Activated CD4-positive, alpha-beta T cell treated with anti-CD3 and anti-CD28 coated beads, Interleukin-10, Interleukin-2, amounts not matched to agents 100 ng/mL and 50 ng/mL, durations not matched to agents 16 hours and 8 hours (primary cell): ENCODE measurements around the gene PTGDS.

ENCODE experiments used
- DNase-seq: peaks from one replicate; pipeline ENCODE4 v3.0.0-alpha.2; 2020

The PTGDS gene

GRCh38 chr9:136992819-136993369, 15.6 kb downstream of the PTGDS start:
- DNase-seq: no peak

DNA sequence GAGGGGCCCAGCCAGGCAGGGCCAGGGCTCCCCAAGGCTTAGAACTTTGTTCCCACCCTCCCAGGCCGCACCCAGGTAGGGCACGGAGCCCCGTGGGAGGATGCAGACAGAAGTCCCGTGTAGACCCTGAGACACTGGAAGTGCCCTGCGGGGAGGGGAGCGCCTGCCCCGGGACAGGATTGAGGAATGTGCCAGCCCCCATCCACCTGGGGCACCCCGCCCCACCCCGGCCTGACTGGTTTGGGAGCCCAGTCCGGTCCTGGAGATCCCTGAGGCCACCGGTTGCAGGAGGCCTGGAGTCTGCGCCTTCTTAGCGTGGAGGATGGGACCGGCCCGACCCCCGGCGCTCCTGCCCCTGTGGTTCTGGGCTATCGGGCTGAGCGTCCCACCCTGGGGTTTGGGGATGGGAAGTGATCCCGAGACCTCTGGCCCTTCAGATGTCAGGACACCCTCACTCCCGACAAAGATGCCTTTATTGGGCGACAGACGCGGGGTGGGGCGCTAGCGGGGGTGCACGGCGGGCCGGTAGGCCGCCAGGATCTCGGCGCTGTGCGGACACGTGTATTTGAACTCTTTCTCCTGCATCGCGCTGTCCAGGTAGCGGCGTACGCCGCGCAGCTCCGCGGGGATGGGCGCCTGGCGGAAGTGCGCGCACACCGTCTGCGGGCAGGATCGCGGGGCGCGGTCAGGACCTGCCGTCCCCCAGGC, 17.0 kb downstream of the PTGDS start:
- DNase-seq: no peak

- no peak for DNase-seq
Observed at GRCh38 chr9:136994888-136995230, 17.6 kb downstream of the PTGDS start.

- no peak for DNase-seq
Observed at GRCh38 chr9:136995362-136995761, 18.1 kb downstream of the PTGDS start.

DNA sequence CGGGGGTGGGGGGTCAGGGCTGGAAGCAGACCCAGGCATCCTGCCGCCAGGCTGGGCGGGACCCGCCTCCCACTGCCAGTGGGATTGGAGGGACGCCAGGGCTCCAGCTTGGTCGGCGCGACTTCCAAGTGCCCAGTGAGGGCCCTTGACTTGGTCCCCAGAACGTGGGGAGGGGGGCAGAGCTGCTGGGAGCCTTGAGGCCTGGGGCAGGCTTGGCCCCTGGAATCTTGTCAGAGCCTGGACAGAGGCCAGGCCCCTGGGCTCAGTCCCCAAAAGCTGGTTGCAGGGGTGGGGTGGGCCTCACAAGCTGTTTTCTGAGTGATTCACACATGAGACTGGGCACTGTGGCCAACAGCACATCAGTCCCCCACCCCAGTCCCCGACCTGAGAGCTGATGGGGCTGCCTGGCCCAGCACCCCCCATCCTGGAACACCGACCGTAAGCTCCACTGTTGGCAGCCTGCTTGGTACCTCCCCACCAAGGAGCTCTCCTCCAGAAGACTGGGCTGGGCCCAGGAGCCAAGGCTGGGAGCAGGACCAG, 18.5 kb downstream of the PTGDS start:
- DNase-seq: no peak

- peak; percentile 34 for DNase-seq
Observed at GRCh38 chr9:136996361-136997292, 19.3 kb downstream of the PTGDS start, which contains the start of gene CLIC3. TSS of gene CLIC3 (minus strand) at chr9:136996568. CDS start at chr9:136996543, 25 bp downstream.

- DNase-seq: no peak
Observed at GRCh38 chr9:136997371-136997770, 20.1 kb downstream of the PTGDS start.

- DNase-seq: peak; percentile 33
Observed at GRCh38 chr9:136997830-136998234, 20.5 kb downstream of the PTGDS start.

GRCh38 chr9:137000177-137000930, 23.1 kb downstream of the PTGDS start:
- DNase-seq: peak; percentile 73

GRCh38 chr9:137001857-137002645, 24.7 kb downstream of the PTGDS start:
- no peak for DNase-seq

- DNase-seq: no peak
Observed at GRCh38 chr9:137002646-137003041, 25.3 kb downstream of the PTGDS start.

- peak; percentile 26 for DNase-seq
Observed at GRCh38 chr9:137004285-137004684, 27.0 kb downstream of the PTGDS start.

DNA sequence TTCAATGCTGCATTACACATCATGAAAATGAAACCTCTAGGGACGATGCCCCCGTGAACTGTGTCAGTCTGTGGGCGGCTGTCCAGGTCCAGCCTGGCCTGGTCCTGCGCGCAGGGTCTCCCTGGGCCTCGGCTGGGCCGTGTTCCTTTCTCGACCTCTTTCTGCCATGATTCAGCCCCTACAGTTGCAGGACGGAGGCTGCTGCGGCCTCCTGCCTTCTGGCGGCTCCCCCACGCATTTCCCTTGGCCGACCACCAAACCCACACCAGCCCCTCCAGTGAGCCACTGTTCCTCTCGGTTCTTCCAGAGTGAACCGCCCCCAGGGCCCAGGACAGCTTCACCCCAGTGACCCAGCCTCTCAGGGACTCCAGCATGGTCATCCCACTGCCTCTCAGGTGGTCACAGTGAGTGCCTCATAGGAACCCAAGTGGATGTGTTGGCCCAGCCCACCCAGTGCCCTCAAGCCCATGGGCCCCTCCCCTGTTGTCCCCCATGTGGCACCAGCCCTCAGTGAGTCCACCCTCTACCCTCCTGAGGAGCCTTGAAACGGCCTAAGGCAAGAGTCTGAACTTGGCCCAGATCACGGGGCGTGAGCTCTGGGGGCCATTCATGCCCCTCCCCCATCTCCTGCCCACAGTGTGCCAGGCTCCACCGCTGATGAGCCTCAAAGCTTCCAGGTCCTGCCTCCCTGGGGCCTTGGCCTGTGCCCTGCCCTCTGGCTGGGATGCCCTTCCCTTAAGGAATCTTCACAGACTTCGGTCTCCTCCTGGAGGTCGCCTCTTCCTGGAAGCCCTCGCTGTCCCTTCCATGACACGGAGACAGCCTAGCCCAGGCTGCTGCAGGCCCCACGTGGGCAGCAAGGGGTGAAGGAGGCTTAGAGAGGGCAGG, 29.1 kb downstream of the PTGDS start:
- DNase-seq: no peak

DNA sequence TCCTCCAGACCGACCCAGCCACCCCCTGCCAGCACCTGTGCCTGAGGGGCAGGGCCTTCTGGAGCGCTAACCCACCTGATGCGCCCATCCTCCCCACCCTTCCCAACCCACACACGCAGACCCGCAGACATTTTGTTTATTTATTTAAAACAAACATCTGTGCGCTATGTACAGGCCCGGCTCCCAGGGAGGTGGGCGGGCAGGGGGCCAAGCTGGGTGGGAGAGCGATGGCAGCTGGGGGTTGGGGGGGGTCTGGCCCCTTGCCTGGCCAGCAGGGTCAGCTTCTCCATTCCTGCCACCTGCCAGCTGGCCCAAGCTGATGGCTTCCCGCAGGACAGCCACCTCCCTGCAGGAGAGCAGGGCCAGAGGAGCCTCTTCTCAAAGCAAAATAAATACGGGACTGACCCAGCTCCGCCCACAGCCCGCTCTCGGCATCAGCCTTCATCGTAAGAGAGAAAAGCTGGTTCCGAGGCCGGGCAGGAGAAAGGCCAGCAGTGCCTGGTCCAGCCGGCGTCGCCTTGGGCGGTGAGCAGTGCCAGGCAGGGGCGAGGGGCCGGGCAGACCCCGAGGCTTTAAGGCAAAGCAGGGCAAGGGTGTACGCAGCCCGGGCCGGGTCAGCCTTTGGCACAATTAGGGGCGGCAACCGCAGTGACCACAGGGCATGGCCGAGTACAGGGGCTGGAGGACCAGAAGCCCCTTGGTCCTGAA, 30.0 kb downstream of the PTGDS start:
- no peak for DNase-seq

GRCh38 chr9:137007816-137008270, 30.5 kb downstream of the PTGDS start:
- no peak for DNase-seq

GRCh38 chr9:137008312-137008711, 31.0 kb downstream of the PTGDS start:
- no peak for DNase-seq

GRCh38 chr9:137009217-137009616, 31.9 kb downstream of the PTGDS start:
- no peak for DNase-seq

DNA sequence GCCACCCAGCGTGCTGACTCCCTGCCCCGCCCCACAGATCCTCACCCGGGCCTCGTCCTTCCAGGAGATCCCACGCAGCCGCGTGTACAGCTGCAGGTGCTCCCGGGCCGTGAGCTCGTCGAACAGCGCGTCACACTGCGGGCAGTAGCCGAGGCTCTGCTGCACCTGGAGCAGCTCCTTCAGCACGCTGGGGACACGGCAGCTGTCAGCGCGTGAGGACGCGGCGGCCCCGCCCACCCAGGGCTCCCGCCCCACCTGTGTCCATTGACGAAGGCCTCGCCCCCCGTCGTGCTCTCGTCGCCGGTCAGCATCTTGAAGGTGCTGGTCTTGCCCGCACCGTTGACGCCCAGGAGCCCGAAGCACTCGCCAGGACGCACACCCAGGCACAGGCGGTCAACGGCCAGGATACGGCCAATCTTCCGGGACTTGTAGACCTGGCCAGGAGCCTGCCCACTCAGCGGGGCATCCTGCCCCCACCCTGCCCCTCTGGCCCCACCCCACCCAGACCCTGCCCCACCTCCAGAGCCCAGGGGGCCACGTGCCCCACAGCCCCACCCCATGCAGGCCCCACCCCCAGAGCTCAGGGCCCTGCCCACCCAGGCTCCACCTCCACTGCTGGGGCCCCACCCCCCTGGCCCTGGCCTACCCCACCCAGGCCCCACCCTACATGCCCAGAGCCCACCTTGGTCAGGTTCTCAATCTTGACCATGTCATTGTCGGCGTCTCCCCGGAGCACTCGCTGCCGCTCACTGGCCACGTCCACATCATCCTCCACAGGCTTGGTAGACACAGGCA, 32.8 kb downstream of the PTGDS start:
- DNase-seq: no peak

DNA sequence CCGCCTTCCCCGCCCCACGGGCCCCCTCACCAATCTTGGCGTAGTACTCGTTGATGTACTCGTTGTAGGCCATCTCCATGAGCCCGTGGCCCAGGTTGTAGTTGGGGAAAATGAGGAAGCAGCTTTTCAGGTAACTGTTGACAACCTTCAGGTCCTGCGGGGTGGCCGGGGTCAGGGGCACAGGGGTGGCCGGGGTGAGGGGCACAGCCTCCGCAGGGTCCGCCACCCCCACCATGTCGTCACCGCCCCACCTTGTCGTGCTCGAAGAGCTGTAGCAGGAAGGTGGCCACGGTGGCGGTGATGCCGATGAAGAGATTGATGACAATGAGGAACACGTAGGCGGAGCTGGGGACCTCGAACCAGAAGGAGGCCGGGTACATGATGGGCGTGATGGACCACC, 33.9 kb downstream of the PTGDS start:
- no peak for DNase-seq
